Liver (tissue), 9 donors: ENCODE data around the gene MAGI1. TPM values are rescaled to one million over a fixed set of nuclear protein-coding genes. Genes with fewer than 3 reads are reported as not detected.

Experiments used
- DNase-seq: peaks from one replicate; pipeline ENCODE4 v3.0.0-alpha.2; 2017; ENCODE audit warnings: low spot score
- H3K27ac ChIP-seq, 2 donors: one replicate each; pipeline ENCODE4 v1.7.0; 2013; ENCODE audit warnings: inconsistent platforms in 2 of 2, low read length in 2 of 2, control low read depth in 1 of 2, low read depth in 1 of 2, mild to moderate bottlenecking in 1 of 2
- H3K27me3 ChIP-seq, 4 donors: one replicate each; pipeline versions ENCODE4 v1.6.1 to v1.7.0; 2013; ENCODE audit warnings: low read length in 3 of 4, inconsistent platforms in 1 of 4, mild to moderate bottlenecking in 1 of 4, moderate library complexity in 1 of 4; ENCODE audit not compliant: control insufficient read depth in 4 of 4, insufficient read depth in 4 of 4
- H3K36me3 ChIP-seq, 4 donors: one replicate each; pipeline versions ENCODE4 v1.6.1 to v1.7.0; 2013; ENCODE audit warnings: low read length in 3 of 4, mild to moderate bottlenecking in 3 of 4, low read depth in 1 of 4, moderate library complexity in 1 of 4; ENCODE audit not compliant: control insufficient read depth in 4 of 4, insufficient read depth in 3 of 4
- H3K4me1 ChIP-seq, 4 donors: one replicate each; pipeline versions ENCODE4 v1.6.1 to v1.7.0; 2013; ENCODE audit warnings: low read length in 3 of 4, mild to moderate bottlenecking in 3 of 4, moderate library complexity in 1 of 4; ENCODE audit not compliant: control insufficient read depth in 4 of 4, insufficient read depth in 4 of 4
- H3K4me3 ChIP-seq, 3 donors: one replicate each; pipeline versions ENCODE4 v1.6.1 to v1.7.0; 2013; ENCODE audit warnings: low read length in 3 of 3, control low read depth in 1 of 3, low read depth in 1 of 3, mild to moderate bottlenecking in 1 of 3
- H3K9ac ChIP-seq, 2 donors: one replicate each; pipeline ENCODE4 v1.7.0; 2013; ENCODE audit warnings: low read length in 2 of 2, mild to moderate bottlenecking in 2 of 2, moderate library complexity in 2 of 2, control low read depth in 1 of 2, low read depth in 1 of 2
- H3K9me3 ChIP-seq, 4 donors: one replicate each; pipeline versions ENCODE4 v1.6.1 to v1.7.0; 2013; ENCODE audit warnings: low read length in 3 of 4; ENCODE audit not compliant: control insufficient read depth in 4 of 4
- ATF3 ChIP-seq: IDR thresholded peaks from 2 replicates; pipeline ENCODE4 v1.6.1; 2016; ENCODE audit warnings: antibody characterized with exemption
- CTCF ChIP-seq: fragments of 150-350 bp; IDR thresholded peaks from 2 replicates; pipeline ENCODE4 v1.5.1; 2017; ENCODE audit warnings: improper control_type of control experiment, low read depth, low read length; ENCODE audit not compliant: missing input control
- EGR1 ChIP-seq, 2 donors: IDR thresholded peaks; 2 replicates each; pipeline ENCODE4 v1.6.1; 2016 to 2018; ENCODE audit warnings: antibody characterized with exemption in 2 of 2, low read depth in 2 of 2
- FOXA1 ChIP-seq: IDR thresholded peaks from 2 replicates; pipeline ENCODE4 v1.6.1; 2016; ENCODE audit warnings: antibody characterized with exemption
- FOXA2 ChIP-seq: IDR thresholded peaks from 2 replicates; pipeline ENCODE4 v1.6.1; 2016; ENCODE audit warnings: antibody characterized with exemption
- GABPA ChIP-seq, 2 donors: IDR thresholded peaks in 1 of 2; conservative IDR thresholded peaks in 1 of 2; 2 replicates each; pipeline ENCODE4 v1.6.1; 2016; ENCODE audit warnings: antibody characterized with exemption in 2 of 2, mild to moderate bottlenecking in 1 of 2, moderate library complexity in 1 of 2
- HNF4A ChIP-seq, 2 donors: conservative IDR thresholded peaks; 2 replicates each; pipeline ENCODE4 v1.6.1; 2016; ENCODE audit warnings: antibody characterized with exemption in 2 of 2, mild to moderate bottlenecking in 2 of 2
- HNF4G ChIP-seq: IDR thresholded peaks from 2 replicates; pipeline ENCODE4 v1.6.1; 2016; ENCODE audit warnings: antibody characterized with exemption
- JUND ChIP-seq, 2 donors: IDR thresholded peaks; 2 replicates each; pipeline ENCODE4 v1.6.1; 2016; ENCODE audit warnings: antibody characterized with exemption in 2 of 2
- MAX ChIP-seq: IDR thresholded peaks from 2 replicates; pipeline ENCODE4 v1.6.1; 2016; ENCODE audit warnings: antibody characterized with exemption
- NR2F2 ChIP-seq: IDR thresholded peaks from 2 replicates; pipeline ENCODE4 v1.6.1; 2016; ENCODE audit warnings: antibody characterized with exemption
- RAD21 ChIP-seq, 2 donors: IDR thresholded peaks; 2 replicates each; pipeline ENCODE4 v1.6.1; 2016; ENCODE audit warnings: antibody characterized with exemption in 2 of 2, mild to moderate bottlenecking in 2 of 2
- REST ChIP-seq: IDR thresholded peaks from 2 replicates; pipeline ENCODE4 v1.6.1; 2016; ENCODE audit warnings: antibody characterized with exemption, mild to moderate bottlenecking
- RXRA ChIP-seq, 2 donors: IDR thresholded peaks; 2 replicates each; pipeline ENCODE4 v1.6.1; 2017 to 2018; ENCODE audit warnings: antibody characterized with exemption in 2 of 2, mild to moderate bottlenecking in 1 of 2
- SP1 ChIP-seq: IDR thresholded peaks from 2 replicates; pipeline ENCODE4 v1.6.1; 2018; ENCODE audit warnings: antibody characterized with exemption, mild to moderate bottlenecking
- TAF1 ChIP-seq: conservative IDR thresholded peaks from 2 replicates; pipeline ENCODE4 v1.6.1; 2016; ENCODE audit warnings: antibody characterized with exemption, mild to moderate bottlenecking
- YY1 ChIP-seq: IDR thresholded peaks from 2 replicates; pipeline ENCODE4 v1.6.1; 2016; ENCODE audit warnings: antibody characterized with exemption, mild to moderate bottlenecking
- ZBTB33 ChIP-seq: IDR thresholded peaks from 2 replicates; pipeline ENCODE4 v1.6.1; 2016; ENCODE audit warnings: antibody characterized with exemption
- WGBS: extraction: QIAGEN DNeasy Blood & Tissue Kit; methylation state at CpG from one replicate; pipeline ENCODE4 v1.1.7; 2013; 5-methylcytosine and 5-hydroxymethylcytosine counted together
- polyA plus RNA-seq, 2 donors: library from polyadenylated mRNA; stranded (reverse) in 1 of 2; unstranded in 1 of 2; fragments of 200-250 nt in 1 of 2; fragments of >200 nt in 1 of 2; fragmentation: Nextera tagmentation in 1 of 2; extraction: Ambion mirVana in 1 of 2; gene quantifications; one replicate each; pipeline versions ENCODE4 v1.2.1 to v1.2.3, GENCODE V29; 2013 to 2015
- total RNA-seq, 2 donors: library from RNA; depleted of rRNA; stranded (reverse); fragments of >200 nt; gene quantifications; one replicate each; pipeline ENCODE4 v1.2.3, GENCODE V29; 2014
- donor health status: healthy.
- donor health status: healthy.
- donor health status: healthy.
- donor health status: healthy.
- donor health status: healthy.

MAGI1 gene
- total and polyA plus RNA-seq, 4 donors: 9.6 to 68.8 (median 14.0) TPM

- Histone ChIP-seq H3K4me1 (no peaks in the 10 kb centered on the region), H3K4me3 (no peak overlapping the region), H3K9ac (no peak overlapping the region), H3K36me3 (no peaks in the 10 kb centered on the region), H3K9me3 (no peaks in the 10 kb centered on the region), H3K27ac (no peak overlapping the region), H3K27me3 (no peaks in the 10 kb centered on the region)
- WGBS: 62% methylated on average over 3 of the region's 3 CpGs
- TF ChIP-seq JUND (IDR thresholded peaks at IDR 0.05) (no peak), SP1 (no peak), GABPA (IDR thresholded peaks at IDR 0.05 in 1 of 2, conservative IDR thresholded peaks at IDR 0.05 in 1 of 2) (no peak), HNF4G (no peak), CTCF (no peak), FOXA2 (no peak), TAF1 (no peak), REST (no peak), ATF3 (no peak), RAD21 (IDR thresholded peaks at IDR 0.05) (no peak), HNF4A (conservative IDR thresholded peaks at IDR 0.05) (no peak), NR2F2 (no peak), EGR1 (IDR thresholded peaks at IDR 0.05; ENCODE audit: low read depth in 2 of 2) (no peak), RXRA (IDR thresholded peaks at IDR 0.05) (no peak), ZBTB33 (no peak), MAX (no peak), FOXA1 (no peak), YY1 (no peak)
- no peak for DNase-seq
Measured at GRCh38 chr3:65625305-65625704, 413.4 kb downstream of the MAGI1 start.
